NCI-H2227 treated with DMSO at 0.1 percent for 48 hours (cell line): Measurements from ENCODE around the gene ANKLE1.

Experiments
- DNase-seq: peaks from one replicate; lab custom pipeline; 2025; lab: John Stamatoyannopoulos, UW

Gene ANKLE1, protein sequence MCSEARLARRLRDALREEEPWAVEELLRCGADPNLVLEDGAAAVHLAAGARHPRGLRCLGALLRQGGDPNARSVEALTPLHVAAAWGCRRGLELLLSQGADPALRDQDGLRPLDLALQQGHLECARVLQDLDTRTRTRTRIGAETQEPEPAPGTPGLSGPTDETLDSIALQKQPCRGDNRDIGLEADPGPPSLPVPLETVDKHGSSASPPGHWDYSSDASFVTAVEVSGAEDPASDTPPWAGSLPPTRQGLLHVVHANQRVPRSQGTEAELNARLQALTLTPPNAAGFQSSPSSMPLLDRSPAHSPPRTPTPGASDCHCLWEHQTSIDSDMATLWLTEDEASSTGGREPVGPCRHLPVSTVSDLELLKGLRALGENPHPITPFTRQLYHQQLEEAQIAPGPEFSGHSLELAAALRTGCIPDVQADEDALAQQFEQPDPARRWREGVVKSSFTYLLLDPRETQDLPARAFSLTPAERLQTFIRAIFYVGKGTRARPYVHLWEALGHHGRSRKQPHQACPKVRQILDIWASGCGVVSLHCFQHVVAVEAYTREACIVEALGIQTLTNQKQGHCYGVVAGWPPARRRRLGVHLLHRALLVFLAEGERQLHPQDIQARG

GRCh38 chr19:17281391-17282304, at the start of gene ANKLE1:
Gene ANKLE1 (plus strand): TSS chr19:17281901. CDS start chr19:17281921, 20 bp downstream.
- peak; percentile 6 for DNase-seq

GRCh38 chr19:17232258-17232657, 49.4 kb upstream of the ANKLE1 start:
- DNase-seq: no peak

GRCh38 chr19:17234911-17235299, 46.8 kb upstream of the ANKLE1 start:
- DNase-seq: peak; percentile 5

DNA sequence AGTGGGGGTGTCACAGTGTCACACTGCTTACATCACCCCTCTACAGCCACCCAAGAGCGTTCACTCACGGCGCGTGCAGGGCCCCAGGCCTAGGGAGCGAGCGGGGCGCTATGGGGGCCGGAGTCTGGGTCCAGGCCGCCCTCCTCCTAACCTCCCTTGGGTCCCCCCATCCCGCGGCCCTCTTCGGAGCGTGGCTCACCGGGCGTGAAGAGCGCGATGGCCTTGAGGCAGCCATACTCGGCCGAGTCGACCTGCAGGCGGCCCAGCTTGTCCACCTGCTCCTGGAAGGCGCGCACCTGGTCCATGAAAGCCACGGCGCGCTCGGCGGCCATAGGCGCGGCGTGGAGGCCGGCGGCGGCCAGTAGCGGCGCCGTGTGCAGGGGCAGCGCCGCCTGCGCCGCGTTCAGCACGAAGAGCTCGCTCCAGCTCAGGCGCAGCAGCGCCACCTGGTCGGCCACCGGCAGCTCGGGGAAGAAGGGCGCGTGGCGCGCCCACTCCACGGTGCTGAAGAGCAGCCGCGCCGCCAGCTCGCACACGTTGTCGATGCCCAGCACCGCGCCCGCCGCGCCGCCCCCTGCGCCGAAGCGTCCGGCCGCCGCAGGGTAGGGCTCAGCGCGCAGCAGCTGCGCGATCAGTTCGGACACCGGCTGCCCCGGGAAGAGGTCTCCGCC, 46.3 kb upstream of the ANKLE1 start:
- peak; percentile 42 for DNase-seq

- DNase-seq: peak; percentile 45
Measured at GRCh38 chr19:17235971-17236777, 45.5 kb upstream of the ANKLE1 start.

DNA sequence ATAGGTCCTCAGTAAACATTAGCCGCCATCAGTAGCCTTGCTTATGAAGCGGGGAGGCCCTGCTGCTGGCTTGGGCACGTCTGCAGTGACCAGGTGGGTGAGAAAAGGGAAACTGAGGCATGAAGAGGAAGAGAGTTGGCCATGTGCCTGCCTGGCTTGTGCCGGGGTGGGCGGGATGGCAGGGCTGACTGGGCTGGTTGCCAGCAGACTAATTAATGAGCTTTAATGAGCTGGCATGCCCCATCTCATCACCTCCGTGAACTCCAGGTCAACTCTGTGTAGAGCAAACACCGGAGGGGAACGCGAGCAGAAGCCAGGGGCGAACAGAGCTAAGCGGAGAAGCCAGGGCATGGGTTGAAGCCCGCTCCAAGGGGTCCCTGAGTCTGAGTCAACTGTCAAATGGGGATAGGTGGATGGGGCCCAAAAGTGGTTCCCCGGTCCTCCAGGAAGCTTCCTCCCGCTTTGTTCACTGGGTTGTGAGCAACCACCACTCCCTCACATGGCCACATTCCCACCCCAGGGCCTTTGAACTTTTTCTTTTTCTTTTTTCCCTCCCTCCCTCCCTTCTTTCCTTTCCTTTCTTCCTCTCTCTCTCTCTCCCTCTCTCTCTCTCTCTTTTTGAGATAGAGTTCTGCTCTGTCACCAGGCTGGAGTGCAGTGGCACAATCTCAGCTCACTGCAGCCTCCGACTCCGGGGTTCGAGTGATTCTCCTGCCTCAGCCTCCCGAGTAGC, 44.7 kb upstream of the ANKLE1 start:
- no peak for DNase-seq

DNA sequence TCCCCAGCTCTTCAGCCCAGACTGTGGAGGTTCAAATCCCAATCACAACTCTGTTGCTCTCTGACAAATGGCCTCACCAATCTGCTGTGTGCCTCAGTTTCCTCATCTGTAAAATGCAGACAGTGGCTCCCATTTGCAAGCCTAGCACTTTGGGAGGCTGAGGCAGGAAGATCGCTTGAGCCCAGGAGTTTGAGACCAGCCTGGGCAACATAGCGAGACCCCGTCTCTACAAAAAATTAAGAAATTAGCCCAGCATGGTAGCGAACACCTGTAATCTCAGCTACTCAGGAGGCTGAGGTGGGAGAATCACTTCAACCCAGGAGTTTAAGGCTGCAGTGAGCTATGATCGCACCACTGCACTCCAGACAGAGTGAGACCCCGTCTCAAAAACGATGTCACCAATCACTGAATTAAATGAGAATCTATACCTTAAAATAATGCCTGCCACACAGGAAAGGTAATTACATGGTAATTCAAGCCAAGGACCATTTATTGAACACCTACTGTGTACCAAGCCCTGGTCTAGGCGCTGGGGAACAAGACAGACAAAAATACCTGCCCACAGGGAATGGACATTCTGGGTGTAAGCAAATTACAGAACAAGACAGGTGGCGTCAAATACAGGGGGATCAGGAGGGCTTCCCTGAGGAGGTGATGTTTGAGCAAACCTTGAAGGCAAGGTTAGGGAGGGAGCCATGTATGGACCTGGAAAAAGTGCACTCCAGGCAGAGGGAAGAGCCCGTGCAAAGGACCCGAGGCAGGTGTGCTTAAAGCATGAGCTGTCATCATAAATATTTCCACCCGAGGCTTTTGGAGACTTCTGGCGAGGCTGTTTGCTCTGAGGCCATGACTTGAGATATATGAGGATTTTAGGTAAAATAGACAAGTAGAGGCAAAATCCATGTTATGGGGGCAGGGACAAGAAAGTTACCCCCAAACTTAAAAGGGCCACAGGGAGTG, 43.7 kb upstream of the ANKLE1 start:
- no peak for DNase-seq

DNA sequence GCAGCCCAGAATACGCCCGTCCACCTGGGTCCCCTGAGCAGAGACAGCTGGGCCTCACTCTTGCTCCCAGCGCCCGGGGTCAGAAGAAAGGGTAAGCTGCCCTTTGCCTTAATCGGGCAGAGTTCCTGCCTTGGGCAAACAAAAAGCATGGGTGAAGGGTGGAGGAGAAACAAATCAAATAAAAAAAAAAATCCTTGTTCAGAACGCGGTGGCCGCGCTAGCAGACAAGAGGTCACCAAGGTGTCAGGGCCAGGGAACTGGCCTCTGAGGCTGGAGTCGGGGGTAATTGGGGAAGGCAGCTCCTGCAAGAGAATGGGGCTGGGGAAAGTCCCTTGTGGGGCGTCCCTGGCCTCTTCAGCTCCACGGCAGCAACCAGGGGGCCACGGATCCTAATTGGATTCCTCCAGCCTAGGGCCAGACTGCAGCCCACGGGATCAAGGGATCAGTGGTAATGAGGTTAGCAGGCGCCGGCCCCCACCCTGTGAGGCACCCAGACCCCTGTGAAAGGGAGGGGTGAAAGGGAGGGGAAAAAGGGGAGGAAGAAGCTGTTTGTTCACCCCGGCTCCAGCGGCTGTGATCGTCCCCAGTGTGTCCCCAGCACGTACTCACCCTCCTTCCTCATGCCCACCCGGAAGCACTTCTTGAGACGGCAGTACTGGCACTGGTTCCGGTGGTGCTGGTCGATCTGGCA, 41.5 kb upstream of the ANKLE1 start:
- no peak for DNase-seq

- DNase-seq: no peak
Measured at GRCh38 chr19:17240826-17241399, 40.8 kb upstream of the ANKLE1 start.

DNA sequence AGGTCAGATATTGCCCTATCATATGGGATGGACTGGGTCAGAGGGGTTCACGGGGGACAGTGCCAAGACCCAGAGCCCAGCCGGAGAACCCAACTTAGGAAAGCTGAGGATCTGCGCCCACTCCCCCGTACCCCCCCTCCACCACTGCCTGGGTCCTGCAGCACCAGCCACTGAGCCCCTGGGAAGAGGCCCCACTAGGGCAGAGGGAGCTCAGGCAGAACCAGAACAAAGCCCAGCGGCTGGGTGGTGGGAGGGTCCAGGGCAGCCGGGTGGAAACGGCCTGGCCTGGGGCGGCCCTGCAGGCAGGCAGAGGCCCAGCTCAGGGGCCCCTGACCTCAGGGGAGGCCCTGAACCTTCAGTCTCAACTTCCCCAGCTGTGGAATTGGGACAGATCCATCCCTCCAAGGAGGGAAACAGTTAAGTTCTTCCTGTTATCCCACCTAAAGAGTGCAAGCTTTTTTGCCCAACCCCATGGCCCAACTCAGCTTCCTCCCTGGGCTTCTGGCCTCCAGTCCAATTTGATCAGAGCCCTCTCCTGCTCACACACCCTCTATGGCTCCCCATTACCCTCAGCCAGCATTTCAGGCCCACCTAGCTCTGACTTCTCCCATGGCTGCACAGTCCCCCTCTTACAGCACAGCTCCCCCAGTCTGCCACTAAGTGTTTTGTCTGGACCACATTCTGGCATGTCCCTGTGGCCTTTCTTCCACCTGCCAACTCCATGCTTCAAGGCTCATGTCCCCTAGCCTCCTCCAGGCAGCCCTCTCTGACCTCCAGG, 39.1 kb upstream of the ANKLE1 start:
- DNase-seq: no peak

GRCh38 chr19:17243211-17243829, 38.4 kb upstream of the ANKLE1 start:
- no peak for DNase-seq

GRCh38 chr19:17243830-17244617, 37.7 kb upstream of the ANKLE1 start:
- no peak for DNase-seq

DNA sequence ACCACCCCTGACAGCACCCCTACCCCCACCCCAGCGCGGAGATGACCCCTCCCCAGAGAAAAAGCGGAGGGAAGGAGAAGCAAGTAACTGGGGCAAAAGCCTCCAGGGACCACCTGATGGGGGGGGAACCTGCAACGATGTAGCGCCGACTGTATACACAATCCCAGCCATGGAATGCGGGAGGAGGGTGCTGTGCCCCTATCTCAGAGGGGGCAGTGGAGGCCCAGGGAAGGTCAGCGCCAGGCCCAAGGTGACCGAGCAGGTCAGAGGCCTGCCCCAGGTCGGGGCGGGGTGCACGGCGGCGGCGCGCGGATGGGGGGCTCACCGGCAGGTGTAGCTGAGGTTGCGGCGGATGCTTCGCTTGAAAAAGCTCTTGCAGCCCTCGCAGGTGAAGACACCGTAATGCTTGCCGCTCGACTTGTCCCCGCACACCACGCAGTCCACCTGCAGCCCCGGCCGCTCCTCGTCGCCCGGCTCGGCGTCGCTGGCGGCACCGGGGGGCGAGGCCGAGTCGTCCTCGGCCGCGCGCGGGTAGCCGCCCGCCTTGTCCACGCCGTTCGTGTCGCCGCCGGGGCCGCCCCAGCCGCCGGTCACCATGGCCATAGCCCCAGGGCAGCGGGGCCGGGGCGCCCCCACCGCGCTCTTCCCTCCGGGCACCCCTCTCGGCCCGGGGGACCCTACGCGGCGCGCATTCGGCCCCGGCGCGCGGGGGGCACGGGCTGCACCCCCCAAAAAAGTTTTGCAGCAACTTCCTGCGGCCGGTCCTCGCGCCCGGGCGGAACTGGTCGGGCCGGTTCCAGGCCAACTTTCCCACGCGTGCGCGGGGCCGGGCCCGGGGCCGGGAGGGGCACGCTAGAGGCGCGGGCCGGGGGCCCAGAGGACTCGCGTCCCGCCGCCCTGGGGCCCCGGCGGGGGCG, 36.8 kb upstream of the ANKLE1 start:
- no peak for DNase-seq

DNA sequence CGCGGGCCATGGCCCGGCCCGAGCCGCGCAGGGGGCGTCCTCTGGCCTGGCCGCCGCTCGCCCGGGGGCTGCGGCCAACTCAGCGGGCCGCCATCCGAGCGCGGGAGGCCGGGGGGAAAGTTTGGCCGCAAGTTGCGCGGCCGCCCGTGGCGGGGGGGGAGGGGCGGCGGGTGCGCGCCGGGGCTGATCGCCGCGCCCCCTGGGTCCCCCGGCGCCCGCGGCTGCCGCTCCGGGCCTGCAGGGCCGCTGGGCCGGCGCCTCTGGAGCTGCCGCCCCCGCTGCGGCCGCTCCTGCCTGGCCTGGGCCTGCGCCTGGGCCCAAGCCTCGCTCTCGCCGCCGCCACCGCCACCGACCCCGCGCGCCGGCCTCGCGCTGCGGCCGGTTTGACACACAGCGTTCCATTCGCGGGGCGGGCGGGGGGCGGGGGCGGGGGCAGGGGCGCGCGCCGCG, 36.1 kb upstream of the ANKLE1 start, which contains the start of gene NR2F6:
NR2F6 (minus strand) TSS at position 385 of the 450 bp plus-strand sequence. CDS start 699 bp downstream, outside the sequence.
- DNase-seq: no peak
